Kidney (tissue), 14 donors: Measurements from ENCODE around the gene WDSUB1. TPM values are rescaled to one million over a fixed set of nuclear protein-coding genes. Genes with fewer than 3 reads are reported as not detected.

Experiments
- DNase-seq, 5 donors: peaks; one replicate each; pipeline ENCODE4 v3.0.0-alpha.2; 2013 to 2020
- FAIRE-seq: peaks from 2 replicates; lab custom pipeline; 2012; peaks lifted over from hg19 to GRCh38; lab: Jason Lieb, UNC
- H3K27ac ChIP-seq, 2 donors: one replicate each; pipeline ENCODE4 v1.7.0; 2013; ENCODE audit warnings: low read depth in 2 of 2, low read length in 2 of 2, inconsistent platforms in 1 of 2
- H3K27me3 ChIP-seq: one replicate; pipeline ENCODE4 v1.7.1; 2013; ENCODE audit warnings: low read length, inconsistent platforms; ENCODE audit not compliant: control insufficient read depth, insufficient read depth
- H3K36me3 ChIP-seq, 3 donors: one replicate each; pipeline versions ENCODE4 v1.7.0 to v1.7.1; 2013; ENCODE audit warnings: low read length in 3 of 3, control low read depth in 1 of 3, inconsistent platforms in 1 of 3; ENCODE audit not compliant: insufficient read depth in 3 of 3, control insufficient read depth in 2 of 3
- H3K4me1 ChIP-seq, 3 donors: one replicate each; pipeline versions ENCODE4 v1.7.0 to v1.7.1; 2013; ENCODE audit warnings: low read length in 3 of 3, inconsistent platforms in 1 of 3, low read depth in 1 of 3; ENCODE audit not compliant: control insufficient read depth in 2 of 3, insufficient read depth in 2 of 3
- H3K4me3 ChIP-seq, 3 donors: one replicate each; pipeline versions ENCODE4 v1.7.0 to v1.8.1; 2013; ENCODE audit warnings: low read length in 3 of 3, control low read depth in 1 of 3, inconsistent platforms in 1 of 3
- H3K9ac ChIP-seq, 3 donors: one replicate each; pipeline versions ENCODE4 v1.7.0 to v1.7.1; 2013; ENCODE audit warnings: low read length in 3 of 3, control low read depth in 1 of 3, inconsistent platforms in 1 of 3
- H3K9me3 ChIP-seq, 3 donors: one replicate each; pipeline versions ENCODE4 v1.7.0 to v1.7.1; 2013; ENCODE audit warnings: low read length in 3 of 3, control low read depth in 1 of 3, inconsistent platforms in 1 of 3; ENCODE audit not compliant: control insufficient read depth in 2 of 3, insufficient read depth in 1 of 3
- CTCF ChIP-seq: IDR thresholded peaks from 3 replicates; pipeline ENCODE4 v1.5.1; 2012; ENCODE audit warnings: mild to moderate bottlenecking, moderate library complexity, borderline replicate concordance; ENCODE audit not compliant: insufficient read depth; ENCODE audit errors: extremely low read depth
- intact Hi-C: fragments of 100-400 bp; cut with DNase I; formaldehyde crosslinking; loops from one replicate; pipeline ENCODE4 v1.11.1; 2022
- polyA plus RNA-seq: library from polyadenylated mRNA; stranded (reverse); fragments of 350-450 nt; fragmentation: Illumina TruSeq; extraction: RNeasy Lipid Tissue Mini Kit (QIAGEN cat#74804); gene quantifications from one replicate; pipeline ENCODE4 v1.2.3, GENCODE V29; 2014; ENCODE audit warnings: low read depth, low replicate concordance; ENCODE audit not compliant: insufficient read depth
- total RNA-seq: library from RNA; stranded (reverse); fragmentation: NEBNext Ultra II Directional; extraction: Animal tissue kit (Norgen Biotek cat#: 25700); gene quantifications from one replicate; pipeline ENCODE4 v1.2.1, GENCODE V29; 2021
- donor health status: control.
- donor health status: control.
- donor health status: control.
- donor health status: control.
- donor health status: control.
- donor health status: DM: yes; HTN: yes; CAD: no.
- donor health status: Normal renal cell carcinoma (clear cell type).

WDSUB1 gene
- total and polyA plus RNA-seq, 2 donors from 2014 or later, result 11.6 to 22.1 TPM

- H3K27me3 ChIP-seq, result no peaks in the 10 kb centered on the region
- TF ChIP-seq CTCF, result no peak
- intact Hi-C loops, result no loop called here
- no peaks in the 10 kb centered on the region for H3K4me1 ChIP-seq
- H3K4me3 ChIP-seq, result no peak overlapping the region
- H3K9ac ChIP-seq, result no peak overlapping the region
- H3K27ac ChIP-seq, result no peak overlapping the region
- H3K9me3 ChIP-seq, result no peaks in the 10 kb centered on the region
- FAIRE-seq, result no peak
- peaks cover 0 to 3% (median 0%) of the 10 kb centered on the region in 3 donors for H3K36me3 ChIP-seq
- no peak for DNase-seq
Measured at GRCh38 chr2:159262226-159262625, 24.3 kb downstream of the WDSUB1 start.

GRCh38 chr2:159256159-159256558 is 30.3 kb downstream of the WDSUB1 start:
- Histone ChIP-seq H3K9me3 (no peaks in the 10 kb centered on the region), H3K36me3 (peaks cover 0 to 3% (median 0%) of the 10 kb centered on the region in 3 donors), H3K4me1 (no peaks in the 10 kb centered on the region), H3K27me3 (no peaks in the 10 kb centered on the region), H3K4me3 (no peak overlapping the region), H3K27ac (no peak overlapping the region), H3K9ac (no peak overlapping the region)
- DNase-seq, result no peak
- FAIRE-seq, result no peak
- TF ChIP-seq CTCF, result no peak
- intact Hi-C loops, result no loop called here

- H3K4me1 ChIP-seq, result peaks cover 0 to 4% (median 3%) of the 10 kb centered on the region in 3 donors
- H3K36me3 ChIP-seq, result peaks cover 0 to 3% (median 0%) of the 10 kb centered on the region in 3 donors
- no peak overlapping the region for H3K27ac ChIP-seq
- FAIRE-seq (no peak), DNase-seq (no peak)
- no peak overlapping the region for H3K9ac ChIP-seq
- no peaks in the 10 kb centered on the region for H3K9me3 ChIP-seq
- no peak overlapping the region for H3K4me3 ChIP-seq
- H3K27me3 ChIP-seq, result no peaks in the 10 kb centered on the region
- TF ChIP-seq CTCF, result no peak
- intact Hi-C loops, result no loop called here
Measured at GRCh38 chr2:159252905-159253304, 33.6 kb downstream of the WDSUB1 start.
